Prostate gland (tissue), 2 donors: ENCODE results near the gene BLOC1S1. TPM values are rescaled to one million over a fixed set of nuclear protein-coding genes. Genes with fewer than 3 reads are reported as not detected.

ENCODE experiments used
- DNase-seq: peaks from one replicate; pipeline ENCODE4 v3.0.0-alpha.2; 2019; ENCODE audit warnings: low spot score
- H3K27ac ChIP-seq, 2 donors: fragments of 200-600 bp; sonication (generic); 2 replicates each; pipeline ENCODE4 v1.5.1; 2017 to 2019
- H3K27me3 ChIP-seq: fragments of 200-600 bp; sonication (generic); replicated peaks from 2 replicates; pipeline ENCODE4 v1.5.1; 2019; ENCODE audit not compliant: insufficient read depth
- H3K36me3 ChIP-seq, 2 donors: fragments of 200-600 bp; sonication (generic); 1 replicate in 1 of 2; 2 replicates in 1 of 2; pipeline versions ENCODE4 v1.5.1 to v1.8.1; 2017 to 2019
- H3K4me1 ChIP-seq: fragments of 200-600 bp; sonication (generic); replicated peaks from 2 replicates; pipeline ENCODE4 v1.5.1; 2019
- H3K4me3 ChIP-seq, 2 donors: fragments of 200-600 bp; sonication (generic); 2 replicates each; pipeline ENCODE4 v1.5.1; 2017 to 2019
- H3K9me3 ChIP-seq: fragments of 200-600 bp; sonication (generic); 2 replicates; pipeline ENCODE4 v1.5.1; 2017
- POLR2A ChIP-seq: fragments of 450-650 bp; IDR thresholded peaks from one replicate; pipeline ENCODE4 v1.6.1; 2016; ENCODE audit warnings: antibody characterized with exemption, mild to moderate bottlenecking
- POLR2AphosphoS5 ChIP-seq: sonication (generic); formaldehyde crosslinking; IDR thresholded peaks from one replicate; pipeline ENCODE4 v1.6.1; 2017; ENCODE audit warnings: antibody characterized with exemption
- WGBS: methylation state at CpG from one replicate; pipeline ENCODE4 v1.1.5; 2018; 5-methylcytosine and 5-hydroxymethylcytosine counted together
- intact Hi-C: fragments of 100-400 bp; cut with DNase I; formaldehyde crosslinking; loops from one replicate; pipeline ENCODE4 v1.14.2; 2022
- total RNA-seq, 2 donors: library from RNA; depleted of rRNA; stranded (reverse); fragments of >200 nt; gene quantifications; one replicate each; pipeline ENCODE4 v1.1.0, GENCODE V29; 2016
- TF ChIP-seq, protein P1 (sequence below), 4 experiments: fragments of 200-600 bp in 2 of 4; fragments of 450-650 bp in 2 of 4; sonication (generic) in 2 of 4; IDR thresholded peaks; 1 replicate in 3 of 4; 2 replicates in 1 of 4; pipeline ENCODE4 v1.5.1; 2016 to 2019; ENCODE audit warnings: antibody characterized with exemption in 4 of 4, mild to moderate bottlenecking in 2 of 4, moderate library complexity in 2 of 4

The BLOC1S1 gene
- total RNA-seq, 2 donors from 2014 or later: 151 to 240 TPM

DNA sequence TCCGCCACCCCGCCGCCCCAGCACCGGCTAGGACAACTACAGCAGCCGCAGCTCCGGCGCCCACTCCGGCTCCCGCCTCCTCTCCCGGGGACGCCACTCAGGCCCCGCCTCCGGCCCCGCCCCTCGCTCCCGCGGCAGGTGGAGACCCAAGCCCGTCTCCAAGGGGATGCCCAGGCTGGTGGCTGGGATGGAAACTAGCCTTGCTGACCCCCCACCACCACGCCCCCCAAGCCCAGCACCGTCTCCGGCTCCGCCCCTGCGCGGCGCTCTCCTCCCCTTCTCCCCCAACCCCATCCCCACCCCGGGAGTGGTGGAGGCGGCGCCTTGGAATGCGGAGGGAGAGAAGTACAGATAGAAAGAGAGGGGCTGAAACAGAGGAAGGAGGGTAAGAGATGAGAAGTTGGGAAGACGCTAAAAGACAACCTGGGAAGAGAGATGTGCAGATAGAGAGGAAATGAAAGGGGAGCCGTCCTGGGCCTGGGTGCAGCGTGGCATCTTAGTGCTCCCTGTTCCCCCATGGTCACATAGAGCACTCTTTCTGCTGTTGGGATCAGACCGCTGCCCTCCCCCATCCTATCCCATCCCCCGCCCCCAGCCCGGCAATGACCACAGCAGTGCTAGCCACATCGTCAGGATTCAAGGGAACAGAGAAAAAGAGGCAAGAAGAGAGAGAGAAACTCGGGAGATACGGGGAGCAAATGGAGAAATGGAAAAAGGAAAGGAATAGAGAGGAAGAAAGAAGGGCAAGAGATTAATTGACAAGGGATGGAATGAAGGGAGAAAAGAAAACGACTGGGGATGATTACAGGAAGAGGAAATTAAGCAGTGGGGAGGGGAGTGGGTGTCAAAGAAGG is 7.8 kb upstream of the BLOC1S1 start, which contains the start of gene ITGA7:
Gene ITGA7, minus strand, starts transcription at position 64 of the 854 bp plus-strand sequence. CDS start 222 bp downstream, outside the sequence.
- under 1% methylated on average over 21 of the region's 39 CpGs for WGBS

DNA sequence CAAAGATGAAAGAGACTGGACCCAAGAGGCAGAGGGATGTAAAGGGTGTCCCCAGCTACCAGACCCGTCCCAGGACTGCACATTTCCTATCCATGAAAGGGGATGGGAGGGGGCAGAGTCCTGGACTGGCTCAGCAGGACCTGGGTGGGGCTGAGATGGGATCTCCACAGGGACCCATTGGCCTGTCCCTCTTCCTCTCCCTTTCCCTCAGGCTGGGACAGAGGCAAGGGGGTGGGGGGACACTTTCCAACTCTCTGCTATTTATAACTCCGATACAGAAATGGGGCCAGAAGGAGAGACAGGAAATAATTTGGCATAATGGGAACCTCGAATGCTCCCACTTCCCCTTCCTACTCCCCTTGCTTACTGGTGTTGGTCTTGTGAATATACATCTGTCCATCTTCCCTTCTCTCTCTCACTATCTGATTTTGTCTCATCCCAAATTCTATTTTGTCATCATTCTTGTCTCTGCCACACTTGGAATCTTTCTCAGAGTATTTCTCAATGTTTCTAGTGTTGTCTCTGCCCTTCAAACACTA is 7.1 kb upstream of the BLOC1S1 start:
- no peak for DNase-seq
- intact Hi-C loops: no loop called here
- peak overlapping the region; percentile 62 to 65 for H3K27ac ChIP-seq
- no peak for TF ChIP-seq POLR2AphosphoS5
- peak; percentile 10 for TF ChIP-seq POLR2A
- no peaks in the 10 kb centered on the region for H3K4me1 ChIP-seq
- H3K36me3 ChIP-seq: no peaks in the 10 kb centered on the region
- no peaks in the 10 kb centered on the region for H3K27me3 ChIP-seq
- no peak overlapping the region for H3K4me3 ChIP-seq
- WGBS: 21% methylated on average over 3 of the region's 3 CpGs
- no peaks in the 10 kb centered on the region for H3K9me3 ChIP-seq

More for the DNA sequence above, 7.8 kb upstream of the BLOC1S1 start, which contains the start of gene ITGA7:
- no peaks in the 10 kb centered on the region for H3K27me3 ChIP-seq
- intact Hi-C loops: no loop called here
- H3K9me3 ChIP-seq: no peaks in the 10 kb centered on the region
- peak; percentile 39 for DNase-seq
- H3K36me3 ChIP-seq: no peaks in the 10 kb centered on the region
- TF ChIP-seq, protein P1, sequence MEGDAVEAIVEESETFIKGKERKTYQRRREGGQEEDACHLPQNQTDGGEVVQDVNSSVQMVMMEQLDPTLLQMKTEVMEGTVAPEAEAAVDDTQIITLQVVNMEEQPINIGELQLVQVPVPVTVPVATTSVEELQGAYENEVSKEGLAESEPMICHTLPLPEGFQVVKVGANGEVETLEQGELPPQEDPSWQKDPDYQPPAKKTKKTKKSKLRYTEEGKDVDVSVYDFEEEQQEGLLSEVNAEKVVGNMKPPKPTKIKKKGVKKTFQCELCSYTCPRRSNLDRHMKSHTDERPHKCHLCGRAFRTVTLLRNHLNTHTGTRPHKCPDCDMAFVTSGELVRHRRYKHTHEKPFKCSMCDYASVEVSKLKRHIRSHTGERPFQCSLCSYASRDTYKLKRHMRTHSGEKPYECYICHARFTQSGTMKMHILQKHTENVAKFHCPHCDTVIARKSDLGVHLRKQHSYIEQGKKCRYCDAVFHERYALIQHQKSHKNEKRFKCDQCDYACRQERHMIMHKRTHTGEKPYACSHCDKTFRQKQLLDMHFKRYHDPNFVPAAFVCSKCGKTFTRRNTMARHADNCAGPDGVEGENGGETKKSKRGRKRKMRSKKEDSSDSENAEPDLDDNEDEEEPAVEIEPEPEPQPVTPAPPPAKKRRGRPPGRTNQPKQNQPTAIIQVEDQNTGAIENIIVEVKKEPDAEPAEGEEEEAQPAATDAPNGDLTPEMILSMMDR (IDR thresholded peaks at IDR 0.05): no peak
- TF ChIP-seq POLR2AphosphoS5: peak; percentile 24
- H3K4me3 ChIP-seq: peak within 1 kb of the TSS; percentile 39 to 43
- H3K27ac ChIP-seq: peak within 1 kb of the TSS; percentile 62 to 65
- no peaks in the 10 kb centered on the region for H3K4me1 ChIP-seq

DNA sequence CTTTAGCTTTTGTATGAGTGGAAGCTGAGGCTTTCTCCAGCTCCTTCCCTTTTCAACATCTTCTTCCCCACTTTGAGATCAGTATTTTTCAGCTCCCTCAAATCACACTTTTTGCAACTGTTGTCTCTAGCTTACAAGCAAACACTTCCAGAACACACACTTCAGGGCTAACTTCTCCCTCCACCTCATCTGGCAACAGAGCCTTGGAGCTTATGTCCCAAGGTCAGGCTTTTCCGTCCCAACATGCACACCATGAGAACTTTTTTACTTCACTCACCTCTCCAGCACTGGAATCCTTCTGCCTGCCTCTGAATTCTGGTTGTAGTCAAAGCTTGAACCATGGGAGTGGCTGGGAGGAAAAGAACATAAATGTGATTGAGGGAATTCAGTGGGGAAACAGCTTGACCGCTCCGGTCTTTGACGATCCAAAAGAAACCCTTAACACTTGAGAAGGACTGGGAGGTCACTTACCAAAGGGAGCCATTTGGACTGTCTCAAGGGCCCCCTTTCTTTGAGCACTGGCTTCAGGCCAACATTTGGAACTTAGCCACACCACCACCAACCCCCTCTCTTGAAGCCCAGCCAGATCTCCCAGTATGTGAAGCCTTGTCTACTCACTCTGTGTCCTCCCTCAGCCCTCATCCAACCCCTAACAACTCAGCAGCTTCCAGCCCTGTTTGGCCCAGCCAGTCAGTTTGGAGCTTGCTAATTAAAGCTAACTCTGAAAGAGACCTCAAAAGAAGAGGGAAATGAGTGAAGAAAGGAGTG is 3.9 kb upstream of the BLOC1S1 start:
- TF ChIP-seq, protein P1 (IDR thresholded peaks at IDR 0.05): no peak
- TF ChIP-seq POLR2A (no peak), POLR2AphosphoS5 (no peak)
- Histone ChIP-seq H3K4me3 (no peak overlapping the region), H3K27ac (no peak overlapping the region), H3K9me3 (no peaks in the 10 kb centered on the region), H3K36me3 (no peaks in the 10 kb centered on the region), H3K4me1 (peaks cover 8% of the 10 kb centered on the region), H3K27me3 (no peaks in the 10 kb centered on the region)
- no peak for DNase-seq
- WGBS: 50% methylated on average over 4 of the region's 4 CpGs
- intact Hi-C loops: no loop called here

- H3K4me3 ChIP-seq: no peak overlapping the region
- WGBS: 56% methylated on average over 1 of the region's 1 CpG
- DNase-seq: no peak
- no peaks in the 10 kb centered on the region for H3K36me3 ChIP-seq
- no peak overlapping the region for H3K27ac ChIP-seq
- peaks cover 12% of the 10 kb centered on the region for H3K4me1 ChIP-seq
- TF ChIP-seq POLR2AphosphoS5: no peak
- no peak for TF ChIP-seq POLR2A
- intact Hi-C loops: no loop called here
- H3K9me3 ChIP-seq: no peaks in the 10 kb centered on the region
- H3K27me3 ChIP-seq: no peaks in the 10 kb centered on the region
Measured at GRCh38 chr12:55712700-55713415, 3.0 kb upstream of the BLOC1S1 start.

GRCh38 chr12:55713721-55714120 is 2.1 kb upstream of the BLOC1S1 start:
- no peaks in the 10 kb centered on the region for H3K27me3 ChIP-seq
- H3K9me3 ChIP-seq: no peaks in the 10 kb centered on the region
- WGBS: 68% methylated on average over 2 of the region's 2 CpGs
- intact Hi-C loops: no loop called here
- peaks cover 12% of the 10 kb centered on the region for H3K4me1 ChIP-seq
- TF ChIP-seq POLR2A (no peak), POLR2AphosphoS5 (no peak)
- TF ChIP-seq, protein P1 (IDR thresholded peaks at IDR 0.05): no peak
- no peaks in the 10 kb centered on the region for H3K36me3 ChIP-seq
- no peak overlapping the region for H3K4me3 ChIP-seq
- no peak overlapping the region for H3K27ac ChIP-seq
- DNase-seq: no peak
